Caco-2 (cell line): ENCODE measurements around the gene MROH9. TPM values are rescaled to one million over a fixed set of nuclear protein-coding genes. Genes with fewer than 3 reads are reported as not detected.

Experiments used
- BruUV-seq: library from RNA; stranded (reverse); fragments of 400-500 nt; replicated peaks from 2 replicates; lab custom pipeline; 2021; lab: Mats Ljungman, UMichigan
- CTCF ChIA-PET: fragments of 300-600 bp; sonication (Branson Sonifier 250); formaldehyde crosslinking; loops from one replicate; lab custom pipeline; 2022; ENCODE audit warnings: antibody characterized with exemption; lab: Charles Lee
- POLR2A ChIA-PET: fragments of 300-600 bp; sonication (Branson Sonifier 250); formaldehyde crosslinking; loops from one replicate; lab custom pipeline; 2022; ENCODE audit warnings: antibody characterized with exemption; lab: Charles Lee
- DNase-seq, 2 experiments: peaks; one replicate each; pipeline versions ENCODE4 v3.0.0 to v3.0.0-alpha.2; 2020 to 2022
- H3K27me3 ChIP-seq: replicated peaks from 2 replicates; pipeline ENCODE4 v1.6.0; 2011; ENCODE audit warnings: low read length; ENCODE audit not compliant: control insufficient read depth, insufficient read depth
- H3K36me3 ChIP-seq: 2 replicates; pipeline ENCODE4 v1.5.1; 2011; ENCODE audit warnings: low read length; ENCODE audit not compliant: control insufficient read depth, insufficient read depth
- H3K4me1 ChIP-seq: fragments of 250-450 bp; sonication (Bioruptor Pico); 2 replicates; pipeline ENCODE4 v1.5.1; 2020; ENCODE audit warnings: mild to moderate bottlenecking
- H3K4me3 ChIP-seq: 2 replicates; pipeline ENCODE4 v1.5.1; 2011; ENCODE audit warnings: low read depth, mild to moderate bottlenecking, control low read depth, low read length
- H3K9me3 ChIP-seq: fragments of 250-450 bp; sonication (Bioruptor Pico); 2 replicates; pipeline ENCODE4 v1.5.1; 2020; ENCODE audit warnings: mild to moderate bottlenecking, moderate library complexity
- H3K27ac Mint-ChIP-seq: one replicate; pipeline ENCODE4 v1.8.0; 2022; ENCODE audit warnings: mixed read lengths; ENCODE audit not compliant: unreplicated experiment
- H3K27me3 Mint-ChIP-seq: one replicate; pipeline ENCODE4 v1.8.0; 2022; ENCODE audit warnings: mixed read lengths; ENCODE audit not compliant: insufficient read depth, unreplicated experiment
- H3K36me3 Mint-ChIP-seq: one replicate; pipeline ENCODE4 v1.8.0; 2022; ENCODE audit warnings: mild to moderate bottlenecking, mixed read lengths; ENCODE audit not compliant: insufficient read depth, unreplicated experiment
- H3K4me1 Mint-ChIP-seq: one replicate; pipeline ENCODE4 v1.8.0; 2022; ENCODE audit warnings: low read depth, mixed read lengths; ENCODE audit not compliant: unreplicated experiment
- H3K4me3 Mint-ChIP-seq: one replicate; pipeline ENCODE4 v1.8.0; 2022; ENCODE audit warnings: mild to moderate bottlenecking, moderate library complexity, mixed read lengths; ENCODE audit not compliant: unreplicated experiment
- H3K9me3 Mint-ChIP-seq: one replicate; pipeline ENCODE4 v1.8.0; 2022; ENCODE audit warnings: mixed read lengths; ENCODE audit not compliant: unreplicated experiment
- CTCF ChIP-seq, 2 experiments: fragments of 200-600 bp in 1 of 2; IDR thresholded peaks; 1 replicate in 1 of 2; 2 replicates in 1 of 2; pipeline versions ENCODE4 v1.5.1 to v1.8.0; 2011 to 2022; ENCODE audit warnings: antibody characterized with exemption in 1 of 2, control low read depth in 1 of 2, inconsistent platforms in 1 of 2, low read depth in 1 of 2, low read length in 1 of 2, mild to moderate bottlenecking in 1 of 2, moderate library complexity in 1 of 2; ENCODE audit not compliant: insufficient read depth in 1 of 2, severe bottlenecking in 1 of 2, unreplicated experiment in 1 of 2
- intact Hi-C: fragments of 100-400 bp; cut with micrococcal nuclease; formaldehyde crosslinking; loops from one replicate; pipeline ENCODE4 v1.10.0; 2022; ENCODE audit not compliant: unreplicated experiment
- total RNA-seq: library from RNA; stranded (reverse); gene quantifications from 2 replicates; pipeline ENCODE4 v1.2.3, GENCODE V29; 2022

The MROH9 gene
- total RNA-seq, 1 experiment from 2014 or later = not detected

DNA sequence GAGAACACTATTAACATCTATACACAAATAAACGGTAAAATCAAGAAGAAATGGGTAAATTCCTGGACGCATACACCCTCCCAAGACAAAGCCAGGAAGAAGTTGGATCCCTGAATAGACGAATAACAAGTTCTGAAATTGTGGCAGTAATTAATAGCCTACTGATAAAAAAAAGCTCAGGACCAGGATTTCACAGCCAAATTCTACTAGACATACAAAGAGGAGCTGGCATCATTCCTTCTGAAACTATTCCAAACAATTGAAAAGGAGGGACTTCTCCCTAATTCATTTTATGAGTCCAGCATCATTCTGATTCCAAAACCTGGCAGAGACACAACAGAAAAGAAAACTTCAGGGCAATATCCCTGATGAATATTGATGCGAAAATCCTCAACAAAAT lies 84.6 kb downstream of the MROH9 start:
- no TSS peak for BruUV-seq
- CTCF ChIA-PET = no interaction called here
- Histone ChIP-seq H3K4me3 (no peak overlapping the region), H3K27me3 (no peaks in the 10 kb centered on the region), H3K36me3 (no peaks in the 10 kb centered on the region), H3K9me3 (no peaks in the 10 kb centered on the region), H3K4me1 (no peaks in the 10 kb centered on the region)
- no peaks in the 10 kb centered on the region for H3K4me1 Mint-ChIP-seq
- no peak overlapping the region for H3K4me3 Mint-ChIP-seq
- POLR2A ChIA-PET = no interaction called here
- H3K9me3 Mint-ChIP-seq = no peaks in the 10 kb centered on the region
- H3K27me3 Mint-ChIP-seq = peaks cover 12% of the 10 kb centered on the region
- no peak for TF ChIP-seq CTCF (IDR thresholded peaks at IDR 0.05; ENCODE audit: insufficient read depth in 1 of 2, low read depth in 1 of 2, low read length in 1 of 2, severe bottlenecking in 1 of 2, unreplicated experiment in 1 of 2)
- intact Hi-C loops = no loop called here
- DNase-seq = no peak
- no peak overlapping the region for H3K27ac Mint-ChIP-seq
- H3K36me3 Mint-ChIP-seq = no peaks in the 10 kb centered on the region

DNA sequence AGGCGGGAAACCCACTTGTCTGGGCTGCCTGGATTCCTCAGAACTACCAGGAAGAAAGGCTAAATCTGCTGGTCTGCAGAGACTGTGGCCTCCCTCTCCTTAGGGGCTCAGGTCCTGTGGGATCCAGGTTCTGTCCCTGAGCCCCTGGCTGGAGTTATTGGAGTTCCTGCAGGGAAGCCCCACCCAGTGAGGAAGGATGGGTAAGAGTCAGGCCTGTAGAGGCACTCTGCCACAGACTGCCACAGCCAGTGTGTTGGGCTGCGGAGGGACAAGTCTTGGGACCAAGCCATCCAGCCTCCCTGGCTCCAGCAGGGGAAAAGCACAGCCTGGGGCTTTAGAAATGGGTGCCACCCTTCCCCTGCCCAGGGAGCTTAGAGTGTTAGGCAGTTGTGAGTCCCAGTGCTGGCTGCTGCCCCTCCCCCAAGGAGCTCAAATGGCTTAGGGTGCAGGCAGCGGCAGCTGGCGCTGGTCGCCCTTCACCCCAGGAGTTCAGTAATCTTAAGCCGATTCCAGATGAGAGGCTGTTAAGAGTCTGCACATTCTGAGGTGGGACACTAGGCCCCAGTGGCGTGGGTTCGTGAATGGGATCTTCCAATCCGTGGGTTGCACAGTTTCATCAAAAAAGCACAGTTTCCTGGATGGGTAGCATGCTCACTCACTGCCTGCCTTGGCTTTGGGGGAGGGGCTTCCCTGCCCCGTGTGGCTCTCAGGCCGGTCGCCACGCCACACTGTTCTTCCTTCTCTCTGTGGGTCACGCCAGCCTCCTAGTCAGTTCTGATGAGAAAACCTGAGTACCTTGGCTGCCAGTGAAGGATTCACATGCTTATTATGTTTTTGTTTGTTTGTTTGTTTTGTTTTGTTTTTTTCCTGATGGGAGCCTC lies 97.7 kb downstream of the MROH9 start:
- BruUV-seq = no TSS peak
- Histone ChIP-seq H3K27me3 (no peaks in the 10 kb centered on the region), H3K4me1 (no peaks in the 10 kb centered on the region), H3K36me3 (no peaks in the 10 kb centered on the region), H3K9me3 (no peaks in the 10 kb centered on the region), H3K4me3 (no peak overlapping the region)
- Mint-ChIP-seq H3K4me1 (no peaks in the 10 kb centered on the region), H3K27ac (no peak overlapping the region), H3K4me3 (no peak overlapping the region), H3K27me3 (peaks cover 18% of the 10 kb centered on the region), H3K9me3 (no peaks in the 10 kb centered on the region), H3K36me3 (no peaks in the 10 kb centered on the region)
- intact Hi-C loops = no loop called here
- ChIA-PET POLR2A (no interaction called here), CTCF (no interaction called here)
- no peak for TF ChIP-seq CTCF (IDR thresholded peaks at IDR 0.05; ENCODE audit: insufficient read depth in 1 of 2, low read depth in 1 of 2, low read length in 1 of 2, severe bottlenecking in 1 of 2, unreplicated experiment in 1 of 2)
- DNase-seq = no peak

- no TSS peak for BruUV-seq
- POLR2A ChIA-PET = no interaction called here
- H3K9me3 Mint-ChIP-seq = no peaks in the 10 kb centered on the region
- H3K27ac Mint-ChIP-seq = no peak overlapping the region
- no peak for TF ChIP-seq CTCF (IDR thresholded peaks at IDR 0.05; ENCODE audit: insufficient read depth in 1 of 2, low read depth in 1 of 2, low read length in 1 of 2, severe bottlenecking in 1 of 2, unreplicated experiment in 1 of 2)
- no peaks in the 10 kb centered on the region for H3K9me3 ChIP-seq
- intact Hi-C loops = no loop called here
- H3K4me1 ChIP-seq = no peaks in the 10 kb centered on the region
- H3K36me3 ChIP-seq = no peaks in the 10 kb centered on the region
- CTCF ChIA-PET = no interaction called here
- no peaks in the 10 kb centered on the region for H3K27me3 Mint-ChIP-seq
- H3K27me3 ChIP-seq = no peaks in the 10 kb centered on the region
- H3K36me3 Mint-ChIP-seq = no peaks in the 10 kb centered on the region
- H3K4me1 Mint-ChIP-seq = no peaks in the 10 kb centered on the region
- no peak for DNase-seq
- H3K4me3 ChIP-seq = no peak overlapping the region
- H3K4me3 Mint-ChIP-seq = no peak overlapping the region
These were observed 102.3 kb downstream of the MROH9 start for GRCh38 chr1:171037626-171038025.
